ENCODE results near the gene ODC1. TPM values are rescaled to one million over a fixed set of nuclear protein-coding genes. Genes with fewer than 3 reads are reported as not detected.

The ODC1 gene
- total RNA-seq, 1 experiment from 2014 or later = 231 TPM

DNA sequence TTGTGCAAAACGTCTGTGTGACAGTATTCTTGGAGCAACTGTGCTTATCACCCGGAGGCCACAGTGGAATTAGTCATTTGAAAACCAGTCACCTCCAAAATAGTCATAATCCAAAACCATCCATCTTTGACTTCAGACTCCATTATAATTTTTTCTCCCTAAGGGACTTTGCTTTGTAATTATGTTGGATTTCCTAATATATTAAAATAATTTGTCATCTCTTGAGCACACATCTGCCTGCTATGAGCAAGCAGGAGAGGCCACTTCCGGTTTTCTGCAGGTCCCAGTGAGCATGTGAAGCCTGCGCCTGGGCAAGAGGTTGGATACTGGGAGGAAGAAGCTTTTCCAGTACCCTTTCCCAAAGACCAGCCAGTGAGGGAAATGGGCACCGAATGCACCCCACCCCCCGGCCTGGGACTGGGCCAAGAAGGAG is 57.7 kb downstream of the ODC1 start:
- no peaks in the 10 kb centered on the region for H3K27me3 ChIP-seq (ENCODE audit: insufficient read depth, low read length)
- H3K9me2 ChIP-seq (ENCODE audit: insufficient read depth) = no peaks in the 10 kb centered on the region
- H3K79me2 ChIP-seq (ENCODE audit: insufficient read depth, low read length) = peaks cover 89% of the 10 kb centered on the region
- no peak overlapping the region for H3K4me3 ChIP-seq (replicated peaks in 1 of 2; ENCODE audit: low read depth in 1 of 2, low read length in 2 of 2)
- 0 out of 2 replicates have a peak, but pooled peaks cover 3% of the 10 kb centered on the region for H4K20me1 ChIP-seq (ENCODE audit: insufficient read depth)
- no TSS peak for BruUV-seq (replicated peaks)
- no peak overlapping the region for H3K27ac ChIP-seq (ENCODE audit: low read depth, low read length)
- H3K4me2 ChIP-seq (ENCODE audit: low read length) = no peak overlapping the region
- no peak overlapping the region for H2AFZ ChIP-seq (ENCODE audit: low read depth, low read length, poor library complexity, severe bottlenecking)
- no peaks in the 10 kb centered on the region for H3K9me3 ChIP-seq (ENCODE audit: control insufficient read depth in 1 of 2, insufficient read depth in 1 of 2, low read depth in 1 of 2, low read length in 2 of 2)
- DNase-seq (ENCODE audit: low read depth, low spot score) (no peak), ATAC-seq (no peak)
- TF ChIP-seq POLR2A (IDR thresholded peaks at IDR 0.05; ENCODE audit: borderline replicate concordance, extremely low read depth, insufficient read depth, insufficient read length) (no peak), TCF7L2 (IDR thresholded peaks at IDR 0.05; ENCODE audit: borderline replicate concordance, extremely low read depth, insufficient read depth, insufficient read length) (no peak), ELF1 (IDR thresholded peaks at IDR 0.05; ENCODE audit: borderline replicate concordance, low read depth) (no peak), JUND (IDR thresholded peaks at IDR 0.05) (no peak), ZFX (IDR thresholded peaks at IDR 0.05) (no peak), CEBPB (IDR thresholded peaks at IDR 0.05; ENCODE audit: low read depth) (no peak), SIN3A (IDR thresholded peaks at IDR 0.05; ENCODE audit: low read depth) (no peak), RAD21 (IDR thresholded peaks at IDR 0.05; ENCODE audit: low read depth) (no peak), YY1 (IDR thresholded peaks at IDR 0.05; ENCODE audit: extremely low read depth, insufficient replicate concordance, low read depth, low read length) (no peak)
- TF ChIP-seq, protein P1, sequence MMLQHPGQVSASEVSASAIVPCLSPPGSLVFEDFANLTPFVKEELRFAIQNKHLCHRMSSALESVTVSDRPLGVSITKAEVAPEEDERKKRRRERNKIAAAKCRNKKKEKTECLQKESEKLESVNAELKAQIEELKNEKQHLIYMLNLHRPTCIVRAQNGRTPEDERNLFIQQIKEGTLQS (IDR thresholded peaks at IDR 0.05) = no peak
- TF ChIP-seq, protein P2, sequence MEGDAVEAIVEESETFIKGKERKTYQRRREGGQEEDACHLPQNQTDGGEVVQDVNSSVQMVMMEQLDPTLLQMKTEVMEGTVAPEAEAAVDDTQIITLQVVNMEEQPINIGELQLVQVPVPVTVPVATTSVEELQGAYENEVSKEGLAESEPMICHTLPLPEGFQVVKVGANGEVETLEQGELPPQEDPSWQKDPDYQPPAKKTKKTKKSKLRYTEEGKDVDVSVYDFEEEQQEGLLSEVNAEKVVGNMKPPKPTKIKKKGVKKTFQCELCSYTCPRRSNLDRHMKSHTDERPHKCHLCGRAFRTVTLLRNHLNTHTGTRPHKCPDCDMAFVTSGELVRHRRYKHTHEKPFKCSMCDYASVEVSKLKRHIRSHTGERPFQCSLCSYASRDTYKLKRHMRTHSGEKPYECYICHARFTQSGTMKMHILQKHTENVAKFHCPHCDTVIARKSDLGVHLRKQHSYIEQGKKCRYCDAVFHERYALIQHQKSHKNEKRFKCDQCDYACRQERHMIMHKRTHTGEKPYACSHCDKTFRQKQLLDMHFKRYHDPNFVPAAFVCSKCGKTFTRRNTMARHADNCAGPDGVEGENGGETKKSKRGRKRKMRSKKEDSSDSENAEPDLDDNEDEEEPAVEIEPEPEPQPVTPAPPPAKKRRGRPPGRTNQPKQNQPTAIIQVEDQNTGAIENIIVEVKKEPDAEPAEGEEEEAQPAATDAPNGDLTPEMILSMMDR (IDR thresholded peaks at IDR 0.05 in 2 of 3, conservative IDR thresholded peaks at IDR 0.05 in 1 of 3; ENCODE audit: borderline replicate concordance in 1 of 3, insufficient read depth in 1 of 3, low read depth in 2 of 3, low read length in 2 of 3) = no peak
- CTCF ChIA-PET = no interaction called here
- H3K4me1 ChIP-seq (ENCODE audit: control insufficient read depth in 1 of 2, insufficient read depth in 2 of 2, low read length in 2 of 2) = peaks cover 8 to 40% of the 10 kb centered on the region in 2 experiments
- H3K36me3 ChIP-seq (ENCODE audit: control insufficient read depth in 1 of 2, insufficient read depth in 2 of 2, low read length in 2 of 2) = no peaks in the 10 kb centered on the region
- intact Hi-C loops (cut with micrococcal nuclease) = no loop called here
- RAD21 ChIA-PET (ENCODE audit: low non-redundant PET in 1 of 2, low total read pairs in 2 of 2, uncharacterized antibody in 2 of 2, unreplicated experiment in 2 of 2) = no interaction called here
- no peak overlapping the region for H3K9ac ChIP-seq (ENCODE audit: low read length)
- POLR2A ChIA-PET = no interaction called here

Other genes starting within 250 kb of the ODC1 start
- 111 TPM for gene HPCAL1, start 145.4 kb downstream of the ODC1 start, total RNA-seq (2021; ENCODE audit: unreplicated experiment)
- 35.0 TPM for gene NOL10, start 241.6 kb upstream of the ODC1 start, total RNA-seq (2021; ENCODE audit: unreplicated experiment)